HCT116 (cell line): ENCODE data around the gene POR. TPM values are rescaled to one million over a fixed set of nuclear protein-coding genes. Genes with fewer than 3 reads are reported as not detected.

Source experiments
- ATAC-seq: fragments of 200-7000 bp; cut with Tn5 transposase; 2 replicates; pipeline ENCODE4 v1.9.1; 2020; ENCODE audit warnings: mild to moderate bottlenecking, moderate library complexity
- BruUV-seq: library from RNA; stranded (reverse); fragments of 400-500 nt; replicated peaks from 2 replicates; lab custom pipeline; 2021; lab: Mats Ljungman, UMichigan
- CTCF ChIA-PET: fragments of 300-600 bp; sonication (Branson Sonifier 250); formaldehyde crosslinking; loops from one replicate; lab custom pipeline; 2021; ENCODE audit warnings: antibody characterized with exemption; lab: Charles Lee
- POLR2A ChIA-PET: fragments of 300-600, 350-600 bp; sonication (Branson Sonifier 250); formaldehyde crosslinking; loops from one replicate; lab custom pipeline; 2021; ENCODE audit warnings: antibody characterized with exemption; lab: Charles Lee
- RAD21 ChIA-PET, 2 experiments: fragments of 300-600 bp; sonication (Branson Sonifier 250); formaldehyde crosslinking; loops; one replicate each; lab custom pipeline; 2023; ENCODE audit warnings: low total read pairs in 2 of 2; ENCODE audit not compliant: uncharacterized antibody in 2 of 2, unreplicated experiment in 2 of 2, low non-redundant PET in 1 of 2; lab: Charles Lee
- DNase-seq: peaks from one replicate; pipeline ENCODE4 v3.0.0-alpha.2; 2010; ENCODE audit warnings: low read depth, low spot score
- H2AFZ ChIP-seq: fragments of 200-600 bp; shearing (Covaris generic), sonication (generic); 2 replicates; pipeline ENCODE4 v1.6.1; 2017; ENCODE audit warnings: low read depth, mixed run types, mixed read lengths, antibody characterized with exemption, low read length; ENCODE audit not compliant: poor library complexity, severe bottlenecking
- H3K27ac ChIP-seq: 2 replicates; pipeline ENCODE4 v1.5.1; 2012; ENCODE audit warnings: low read depth, low read length
- H3K27me3 ChIP-seq: fragments of 200-600 bp; sonication (generic); 2 replicates; pipeline ENCODE4 v1.6.1; 2016; ENCODE audit warnings: mixed run types, low read length, mixed read lengths; ENCODE audit not compliant: insufficient read depth
- H3K36me3 ChIP-seq, 2 experiments: fragments of 200-500 bp in 1 of 2; fragments of 200-600 bp in 1 of 2; sonication (Bioruptor generic) in 1 of 2; sonication (generic) in 1 of 2; 2 replicates each; pipeline versions ENCODE4 v1.5.1 to v1.6.1; 2014 to 2016; ENCODE audit warnings: low read length in 2 of 2, inconsistent platforms in 1 of 2, mixed read lengths in 1 of 2, mixed run types in 1 of 2; ENCODE audit not compliant: insufficient read depth in 2 of 2, control insufficient read depth in 1 of 2
- H3K4me1 ChIP-seq, 2 experiments: fragments of 200-600 bp in 1 of 2; sonication (generic) in 1 of 2; 2 replicates each; pipeline versions ENCODE4 v1.5.1 to v1.6.1; 2012 to 2017; ENCODE audit warnings: low read length in 2 of 2, inconsistent platforms in 1 of 2, mild to moderate bottlenecking in 1 of 2, mixed read lengths in 1 of 2, mixed run types in 1 of 2, moderate library complexity in 1 of 2; ENCODE audit not compliant: insufficient read depth in 2 of 2, control insufficient read depth in 1 of 2
- H3K4me2 ChIP-seq: fragments of 200-600 bp; sonication (generic); 2 replicates; pipeline ENCODE4 v1.6.1; 2017; ENCODE audit warnings: mixed run types, low read length, mixed read lengths
- H3K4me3 ChIP-seq, 2 experiments: fragments of 200-600 bp in 1 of 2; sonication (generic) in 1 of 2; replicated peaks in 1 of 2; 2 replicates each; pipeline ENCODE4 v1.5.1; 2011 to 2016; ENCODE audit warnings: low read length in 2 of 2, control low read depth in 1 of 2, low read depth in 1 of 2, mild to moderate bottlenecking in 1 of 2, mixed read lengths in 1 of 2, mixed run types in 1 of 2
- H3K79me2 ChIP-seq: fragments of 200-600 bp; sonication (generic); 2 replicates; pipeline ENCODE4 v1.6.1; 2017; ENCODE audit warnings: mild to moderate bottlenecking, mixed run types, low read length, moderate library complexity, mixed read lengths; ENCODE audit not compliant: insufficient read depth
- H3K9ac ChIP-seq: fragments of 200-600 bp; sonication (generic); 2 replicates; pipeline ENCODE4 v1.6.1; 2016; ENCODE audit warnings: low read length, mixed read lengths
- H3K9me2 ChIP-seq: fragments of 200-600 bp; sonication (generic), shearing (Covaris generic); 2 replicates; pipeline ENCODE4 v1.6.1; 2017; ENCODE audit warnings: mixed run types, mild to moderate bottlenecking, moderate library complexity; ENCODE audit not compliant: insufficient read depth
- H3K9me3 ChIP-seq, 2 experiments: fragments of 200-500 bp in 1 of 2; fragments of 200-600 bp in 1 of 2; sonication (Bioruptor generic) in 1 of 2; sonication (generic) in 1 of 2; 2 replicates each; pipeline ENCODE4 v1.6.1; 2014 to 2017; ENCODE audit warnings: low read length in 2 of 2, mixed read lengths in 2 of 2, inconsistent platforms in 1 of 2, low read depth in 1 of 2, mild to moderate bottlenecking in 1 of 2, mixed run types in 1 of 2, moderate library complexity in 1 of 2; ENCODE audit not compliant: control insufficient read depth in 1 of 2, insufficient read depth in 1 of 2
- H4K20me1 ChIP-seq: fragments of 200-600 bp; sonication (generic), shearing (Covaris generic); 2 replicates; pipeline ENCODE4 v1.6.1; 2017; ENCODE audit warnings: mixed run types, mild to moderate bottlenecking, moderate library complexity; ENCODE audit not compliant: insufficient read depth
- CBX3 ChIP-seq: IDR thresholded peaks from 2 replicates; pipeline ENCODE4 v1.6.1; 2012; ENCODE audit warnings: low read depth
- CEBPB ChIP-seq: IDR thresholded peaks from 2 replicates; pipeline ENCODE4 v1.6.1; 2012; ENCODE audit warnings: low read depth
- EGR1 ChIP-seq: IDR thresholded peaks from 2 replicates; pipeline ENCODE4 v1.6.1; 2012; ENCODE audit warnings: low read depth
- EZH2 ChIP-seq: fragments of 200-600 bp; sonication (generic); IDR thresholded peaks from 2 replicates; pipeline ENCODE4 v1.6.1; 2017; ENCODE audit warnings: antibody characterized with exemption, mixed run types
- EZH2phosphoT487 ChIP-seq: fragments of 200-600 bp; IDR thresholded peaks from 2 replicates; pipeline ENCODE4 v1.6.1; 2018; ENCODE audit warnings: antibody characterized with exemption, borderline replicate concordance
- FOSL1 ChIP-seq: IDR thresholded peaks from 2 replicates; pipeline ENCODE4 v1.6.1; 2012; ENCODE audit warnings: low read depth
- JUND ChIP-seq: IDR thresholded peaks from 2 replicates; pipeline ENCODE4 v1.6.1; 2012
- POLR2A ChIP-seq: IDR thresholded peaks from 2 replicates; pipeline ENCODE4 v1.7.0; 2011; ENCODE audit warnings: borderline replicate concordance; ENCODE audit not compliant: insufficient read depth, insufficient read length; ENCODE audit errors: extremely low read depth
- POLR2AphosphoS5 ChIP-seq: IDR thresholded peaks from 2 replicates; pipeline ENCODE4 v1.6.1; 2011; ENCODE audit warnings: mild to moderate bottlenecking, low read depth, low read length, moderate library complexity
- RAD21 ChIP-seq: IDR thresholded peaks from 2 replicates; pipeline ENCODE4 v1.6.1; 2012; ENCODE audit warnings: low read depth, mild to moderate bottlenecking
- SIN3A ChIP-seq: IDR thresholded peaks from 2 replicates; pipeline ENCODE4 v1.6.1; 2012; ENCODE audit warnings: low read depth
- TCF7L2 ChIP-seq: IDR thresholded peaks from 2 replicates; pipeline ENCODE4 v1.7.0; 2011; ENCODE audit warnings: borderline replicate concordance, inconsistent platforms; ENCODE audit not compliant: insufficient read depth, insufficient read length; ENCODE audit errors: extremely low read depth
- YY1 ChIP-seq: IDR thresholded peaks from 2 replicates; pipeline ENCODE4 v1.6.1; 2011; ENCODE audit warnings: low read length, low read depth, moderate library complexity, mild to moderate bottlenecking; ENCODE audit not compliant: insufficient replicate concordance; ENCODE audit errors: extremely low read depth
- ZNF274 ChIP-seq: fragments of 200-500 bp; sonication (Bioruptor generic); IDR thresholded peaks from 2 replicates; pipeline ENCODE4 v1.6.1; 2014; ENCODE audit warnings: mild to moderate bottlenecking, low read depth, low read length, inconsistent platforms
- intact Hi-C: fragments of 100-400 bp; cut with micrococcal nuclease; formaldehyde crosslinking; loops from 2 replicates; pipeline ENCODE4 v1.10.0; 2022
- total RNA-seq: library from RNA; stranded (reverse); gene quantifications from one replicate; pipeline ENCODE4 v1.2.1, GENCODE V29; 2021; ENCODE audit not compliant: unreplicated experiment
- TF ChIP-seq, protein P1 (sequence below): IDR thresholded peaks from 2 replicates; pipeline ENCODE4 v1.6.1; 2012
- TF ChIP-seq, protein P2 (sequence below): IDR thresholded peaks from 2 replicates; pipeline ENCODE4 v1.6.1; 2011; ENCODE audit warnings: mild to moderate bottlenecking, low read length, moderate library complexity; ENCODE audit not compliant: insufficient replicate concordance; ENCODE audit errors: extremely low read depth
- TF ChIP-seq, protein P3 (sequence below): IDR thresholded peaks from 2 replicates; pipeline ENCODE4 v1.6.1; 2012; ENCODE audit warnings: low read depth
- TF ChIP-seq, protein P4 (sequence below), 3 experiments: fragments of 200-600 bp in 1 of 3; sonication (generic) in 1 of 3; IDR thresholded peaks in 2 of 3; conservative IDR thresholded peaks in 1 of 3; 2 replicates each; pipeline ENCODE4 v1.5.1; 2012 to 2017; ENCODE audit warnings: low read depth in 2 of 3, low read length in 2 of 3, antibody characterized with exemption in 1 of 3, borderline replicate concordance in 1 of 3, control low read depth in 1 of 3, mild to moderate bottlenecking in 1 of 3, mixed read lengths in 1 of 3, mixed run types in 1 of 3, moderate library complexity in 1 of 3; ENCODE audit not compliant: insufficient read depth in 1 of 3

POR gene
- total RNA-seq, 1 experiment from 2014 or later, result 120 TPM

DNA sequence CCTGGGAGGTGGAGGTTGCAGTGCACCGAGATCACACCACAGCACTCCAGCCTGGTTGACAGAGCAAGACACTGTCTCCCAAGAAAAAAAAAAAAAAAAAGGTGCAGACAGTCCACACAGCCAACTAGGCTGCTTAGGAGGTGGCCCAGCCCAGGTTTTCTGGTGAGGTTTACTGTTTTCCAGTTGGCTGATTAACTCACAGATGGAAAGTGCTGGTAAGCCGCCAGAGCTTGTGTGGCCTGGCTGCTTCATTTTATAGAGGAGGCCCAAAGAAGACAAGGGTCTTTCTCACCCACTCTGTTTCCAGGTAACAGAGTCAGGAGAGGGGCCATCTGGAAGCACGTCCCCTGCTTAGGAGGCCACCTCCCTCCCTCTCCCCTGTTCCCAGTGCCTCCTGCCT lies 29.9 kb upstream of the POR start:
- Histone ChIP-seq H3K4me1 (peaks cover 9 to 15% of the 10 kb centered on the region in 2 experiments), H4K20me1 (no peaks in the 10 kb centered on the region), H3K27ac (no peak overlapping the region), H3K36me3 (peaks cover 19 to 53% of the 10 kb centered on the region in 2 experiments), H3K4me3 (no peak overlapping the region), H3K9me3 (no peaks in the 10 kb centered on the region), H3K9ac (no peak overlapping the region), H3K27me3 (no peaks in the 10 kb centered on the region), H3K9me2 (no peaks in the 10 kb centered on the region), H3K4me2 (no peak overlapping the region), H2AFZ (no peak overlapping the region), H3K79me2 (peaks cover 26% of the 10 kb centered on the region)
- CTCF ChIA-PET, result interaction anchor here (1.0 kb wide), 1 partner anchor 19 kb away, joined by 3 read pairs; no protein-coding TSS in a partner anchor
- TF ChIP-seq, protein P1, sequence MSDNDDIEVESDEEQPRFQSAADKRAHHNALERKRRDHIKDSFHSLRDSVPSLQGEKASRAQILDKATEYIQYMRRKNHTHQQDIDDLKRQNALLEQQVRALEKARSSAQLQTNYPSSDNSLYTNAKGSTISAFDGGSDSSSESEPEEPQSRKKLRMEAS, result no peak
- TF ChIP-seq TCF7L2 (no peak), CBX3 (no peak), CEBPB (no peak), RAD21 (no peak), ZNF274 (no peak), SIN3A (no peak), YY1 (no peak), POLR2AphosphoS5 (no peak), POLR2A (no peak), EZH2phosphoT487 (no peak), FOSL1 (no peak), JUND (no peak), EZH2 (no peak), EGR1 (no peak)
- TF ChIP-seq, protein P2, sequence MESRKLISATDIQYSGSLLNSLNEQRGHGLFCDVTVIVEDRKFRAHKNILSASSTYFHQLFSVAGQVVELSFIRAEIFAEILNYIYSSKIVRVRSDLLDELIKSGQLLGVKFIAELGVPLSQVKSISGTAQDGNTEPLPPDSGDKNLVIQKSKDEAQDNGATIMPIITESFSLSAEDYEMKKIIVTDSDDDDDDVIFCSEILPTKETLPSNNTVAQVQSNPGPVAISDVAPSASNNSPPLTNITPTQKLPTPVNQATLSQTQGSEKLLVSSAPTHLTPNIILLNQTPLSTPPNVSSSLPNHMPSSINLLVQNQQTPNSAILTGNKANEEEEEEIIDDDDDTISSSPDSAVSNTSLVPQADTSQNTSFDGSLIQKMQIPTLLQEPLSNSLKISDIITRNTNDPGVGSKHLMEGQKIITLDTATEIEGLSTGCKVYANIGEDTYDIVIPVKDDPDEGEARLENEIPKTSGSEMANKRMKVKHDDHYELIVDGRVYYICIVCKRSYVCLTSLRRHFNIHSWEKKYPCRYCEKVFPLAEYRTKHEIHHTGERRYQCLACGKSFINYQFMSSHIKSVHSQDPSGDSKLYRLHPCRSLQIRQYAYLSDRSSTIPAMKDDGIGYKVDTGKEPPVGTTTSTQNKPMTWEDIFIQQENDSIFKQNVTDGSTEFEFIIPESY, result no peak
- TF ChIP-seq, protein P3, sequence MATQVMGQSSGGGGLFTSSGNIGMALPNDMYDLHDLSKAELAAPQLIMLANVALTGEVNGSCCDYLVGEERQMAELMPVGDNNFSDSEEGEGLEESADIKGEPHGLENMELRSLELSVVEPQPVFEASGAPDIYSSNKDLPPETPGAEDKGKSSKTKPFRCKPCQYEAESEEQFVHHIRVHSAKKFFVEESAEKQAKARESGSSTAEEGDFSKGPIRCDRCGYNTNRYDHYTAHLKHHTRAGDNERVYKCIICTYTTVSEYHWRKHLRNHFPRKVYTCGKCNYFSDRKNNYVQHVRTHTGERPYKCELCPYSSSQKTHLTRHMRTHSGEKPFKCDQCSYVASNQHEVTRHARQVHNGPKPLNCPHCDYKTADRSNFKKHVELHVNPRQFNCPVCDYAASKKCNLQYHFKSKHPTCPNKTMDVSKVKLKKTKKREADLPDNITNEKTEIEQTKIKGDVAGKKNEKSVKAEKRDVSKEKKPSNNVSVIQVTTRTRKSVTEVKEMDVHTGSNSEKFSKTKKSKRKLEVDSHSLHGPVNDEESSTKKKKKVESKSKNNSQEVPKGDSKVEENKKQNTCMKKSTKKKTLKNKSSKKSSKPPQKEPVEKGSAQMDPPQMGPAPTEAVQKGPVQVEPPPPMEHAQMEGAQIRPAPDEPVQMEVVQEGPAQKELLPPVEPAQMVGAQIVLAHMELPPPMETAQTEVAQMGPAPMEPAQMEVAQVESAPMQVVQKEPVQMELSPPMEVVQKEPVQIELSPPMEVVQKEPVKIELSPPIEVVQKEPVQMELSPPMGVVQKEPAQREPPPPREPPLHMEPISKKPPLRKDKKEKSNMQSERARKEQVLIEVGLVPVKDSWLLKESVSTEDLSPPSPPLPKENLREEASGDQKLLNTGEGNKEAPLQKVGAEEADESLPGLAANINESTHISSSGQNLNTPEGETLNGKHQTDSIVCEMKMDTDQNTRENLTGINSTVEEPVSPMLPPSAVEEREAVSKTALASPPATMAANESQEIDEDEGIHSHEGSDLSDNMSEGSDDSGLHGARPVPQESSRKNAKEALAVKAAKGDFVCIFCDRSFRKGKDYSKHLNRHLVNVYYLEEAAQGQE, result no peak
- TF ChIP-seq, protein P4, sequence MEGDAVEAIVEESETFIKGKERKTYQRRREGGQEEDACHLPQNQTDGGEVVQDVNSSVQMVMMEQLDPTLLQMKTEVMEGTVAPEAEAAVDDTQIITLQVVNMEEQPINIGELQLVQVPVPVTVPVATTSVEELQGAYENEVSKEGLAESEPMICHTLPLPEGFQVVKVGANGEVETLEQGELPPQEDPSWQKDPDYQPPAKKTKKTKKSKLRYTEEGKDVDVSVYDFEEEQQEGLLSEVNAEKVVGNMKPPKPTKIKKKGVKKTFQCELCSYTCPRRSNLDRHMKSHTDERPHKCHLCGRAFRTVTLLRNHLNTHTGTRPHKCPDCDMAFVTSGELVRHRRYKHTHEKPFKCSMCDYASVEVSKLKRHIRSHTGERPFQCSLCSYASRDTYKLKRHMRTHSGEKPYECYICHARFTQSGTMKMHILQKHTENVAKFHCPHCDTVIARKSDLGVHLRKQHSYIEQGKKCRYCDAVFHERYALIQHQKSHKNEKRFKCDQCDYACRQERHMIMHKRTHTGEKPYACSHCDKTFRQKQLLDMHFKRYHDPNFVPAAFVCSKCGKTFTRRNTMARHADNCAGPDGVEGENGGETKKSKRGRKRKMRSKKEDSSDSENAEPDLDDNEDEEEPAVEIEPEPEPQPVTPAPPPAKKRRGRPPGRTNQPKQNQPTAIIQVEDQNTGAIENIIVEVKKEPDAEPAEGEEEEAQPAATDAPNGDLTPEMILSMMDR (IDR thresholded peaks at IDR 0.05 in 2 of 3, conservative IDR thresholded peaks at IDR 0.05 in 1 of 3; ENCODE audit: borderline replicate concordance in 1 of 3, insufficient read depth in 1 of 3, low read depth in 2 of 3, low read length in 2 of 3), result no peak
- no peak for ATAC-seq
- DNase-seq, result no peak
- POLR2A ChIA-PET, result no interaction called here
- no TSS peak for BruUV-seq
- intact Hi-C loops, result no loop called here
- RAD21 ChIA-PET, result no interaction called here
